HEK293 (cell line): Measurements from ENCODE around the gene APPL2.

ENCODE experiments used
- PRDM1 ChIP-seq: fragments of 450-650 bp; formaldehyde crosslinking; IDR thresholded peaks from 2 replicates; pipeline ENCODE4; 2016; ENCODE audit warnings: missing biosample characterization, missing genetic modification characterization
- YY1 ChIP-seq: fragments of 450-650 bp; formaldehyde crosslinking; IDR thresholded peaks from 2 replicates; pipeline ENCODE4 v1.5.1; 2018; ENCODE audit warnings: missing biosample characterization, missing genetic modification characterization
- ZBTB44 ChIP-seq: fragments of 450-650 bp; IDR thresholded peaks from 2 replicates; pipeline ENCODE4 v1.5.1; 2018; ENCODE audit warnings: missing biosample characterization, mild to moderate bottlenecking, missing genetic modification characterization
- ZNF335 ChIP-seq: fragments of 450-650 bp; formaldehyde crosslinking; conservative IDR thresholded peaks from 2 replicates; pipeline ENCODE4 v1.5.1; 2016; ENCODE audit warnings: missing biosample characterization, missing genetic modification characterization
- ZNF398 ChIP-seq: fragments of 450-650 bp; formaldehyde crosslinking; IDR thresholded peaks from 2 replicates; pipeline ENCODE4 v1.5.1; 2017; ENCODE audit warnings: missing biosample characterization, missing genetic modification characterization
- ZNF621 ChIP-seq: fragments of 450-650 bp; formaldehyde crosslinking; IDR thresholded peaks from 2 replicates; pipeline ENCODE4 v1.5.1; 2017; ENCODE audit warnings: missing biosample characterization, missing genetic modification characterization
- ZNF660 ChIP-seq: fragments of 450-650 bp; IDR thresholded peaks from 2 replicates; pipeline ENCODE4 v1.5.1; 2018; ENCODE audit warnings: missing biosample characterization, mild to moderate bottlenecking, missing genetic modification characterization
- ZNF830 ChIP-seq: fragments of 450-650 bp; IDR thresholded peaks from 2 replicates; pipeline ENCODE4 v1.5.0; 2018; ENCODE audit warnings: missing biosample characterization, missing genetic modification characterization, low read depth, mild to moderate bottlenecking, moderate library complexity
- ZNF843 ChIP-seq: fragments of 450-650 bp; formaldehyde crosslinking; IDR thresholded peaks from 2 replicates; pipeline ENCODE4 v1.5.1; 2016; ENCODE audit warnings: missing biosample characterization, missing genetic modification characterization
- TF ChIP-seq, protein P1 (sequence below): fragments of 450-650 bp; formaldehyde crosslinking; IDR thresholded peaks from 2 replicates; pipeline ENCODE4 v1.5.1; 2016; ENCODE audit warnings: missing biosample characterization, missing genetic modification characterization
- TF ChIP-seq, protein P2 (sequence below): fragments of 450-650 bp; formaldehyde crosslinking; IDR thresholded peaks from 2 replicates; pipeline ENCODE4 v1.5.1; 2016; ENCODE audit warnings: missing biosample characterization, missing genetic modification characterization

GRCh38 chr12:105156260-105156659 lies 79.7 kb downstream of the APPL2 start:
- TF ChIP-seq ZNF660 (tag by site-specific recombination) = no peak
- no peak for TF ChIP-seq ZBTB44 (tag by site-specific recombination)
- no peak for TF ChIP-seq ZNF843
- TF ChIP-seq ZNF398 (tag by site-specific recombination) = no peak
- TF ChIP-seq YY1 = no peak
- TF ChIP-seq ZNF830 (tag by site-specific recombination) = no peak
- TF ChIP-seq, protein P1, sequence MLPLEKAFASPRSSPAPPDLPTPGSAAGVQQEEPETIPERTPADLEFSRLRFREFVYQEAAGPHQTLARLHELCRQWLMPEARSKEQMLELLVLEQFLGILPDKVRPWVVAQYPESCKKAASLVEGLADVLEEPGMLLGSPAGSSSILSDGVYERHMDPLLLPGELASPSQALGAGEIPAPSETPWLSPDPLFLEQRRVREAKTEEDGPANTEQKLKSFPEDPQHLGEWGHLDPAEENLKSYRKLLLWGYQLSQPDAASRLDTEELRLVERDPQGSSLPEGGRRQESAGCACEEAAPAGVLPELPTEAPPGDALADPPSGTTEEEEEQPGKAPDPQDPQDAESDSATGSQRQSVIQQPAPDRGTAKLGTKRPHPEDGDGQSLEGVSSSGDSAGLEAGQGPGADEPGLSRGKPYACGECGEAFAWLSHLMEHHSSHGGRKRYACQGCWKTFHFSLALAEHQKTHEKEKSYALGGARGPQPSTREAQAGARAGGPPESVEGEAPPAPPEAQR (tag by site-specific recombination) = no peak
- no peak for TF ChIP-seq ZNF621
- TF ChIP-seq, protein P2, sequence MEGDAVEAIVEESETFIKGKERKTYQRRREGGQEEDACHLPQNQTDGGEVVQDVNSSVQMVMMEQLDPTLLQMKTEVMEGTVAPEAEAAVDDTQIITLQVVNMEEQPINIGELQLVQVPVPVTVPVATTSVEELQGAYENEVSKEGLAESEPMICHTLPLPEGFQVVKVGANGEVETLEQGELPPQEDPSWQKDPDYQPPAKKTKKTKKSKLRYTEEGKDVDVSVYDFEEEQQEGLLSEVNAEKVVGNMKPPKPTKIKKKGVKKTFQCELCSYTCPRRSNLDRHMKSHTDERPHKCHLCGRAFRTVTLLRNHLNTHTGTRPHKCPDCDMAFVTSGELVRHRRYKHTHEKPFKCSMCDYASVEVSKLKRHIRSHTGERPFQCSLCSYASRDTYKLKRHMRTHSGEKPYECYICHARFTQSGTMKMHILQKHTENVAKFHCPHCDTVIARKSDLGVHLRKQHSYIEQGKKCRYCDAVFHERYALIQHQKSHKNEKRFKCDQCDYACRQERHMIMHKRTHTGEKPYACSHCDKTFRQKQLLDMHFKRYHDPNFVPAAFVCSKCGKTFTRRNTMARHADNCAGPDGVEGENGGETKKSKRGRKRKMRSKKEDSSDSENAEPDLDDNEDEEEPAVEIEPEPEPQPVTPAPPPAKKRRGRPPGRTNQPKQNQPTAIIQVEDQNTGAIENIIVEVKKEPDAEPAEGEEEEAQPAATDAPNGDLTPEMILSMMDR = no peak
- TF ChIP-seq PRDM1 (tag by site-specific recombination) = no peak
- no peak for TF ChIP-seq ZNF335 (tag by site-specific recombination)
